Measurements from ENCODE around the gene MEF2A. TPM values are rescaled to one million over a fixed set of nuclear protein-coding genes. Genes with fewer than 3 reads are reported as not detected.

The MEF2A gene
- total RNA-seq, 1 donor from 2014 or later: 61.9 TPM

DNA sequence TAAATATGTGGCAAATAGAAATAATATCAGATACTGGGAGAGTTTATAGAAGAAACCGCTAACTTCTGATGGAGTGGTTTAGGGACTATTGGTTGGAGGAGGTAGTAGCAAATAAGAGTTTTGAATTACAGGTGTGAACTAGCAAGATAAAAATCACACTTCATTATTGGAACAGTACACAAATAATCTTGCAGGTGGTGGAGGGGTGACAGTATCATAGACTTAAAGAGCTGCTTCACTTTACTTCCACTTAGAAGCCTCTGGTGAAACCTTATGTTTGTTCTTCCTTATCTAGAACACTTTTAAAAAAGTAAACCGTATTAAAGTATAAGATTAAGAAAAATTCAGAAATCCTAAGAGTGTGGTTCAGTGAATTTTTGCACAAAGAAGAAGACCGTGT, 69.4 kb downstream of the MEF2A start:
- H3K9me3 ChIP-seq (ENCODE audit: low read depth): no peaks in the 10 kb centered on the region
- Mint-ChIP-seq H3K4me1 (no peaks in the 10 kb centered on the region), H3K36me3 (peaks cover 53% of the 10 kb centered on the region), H3K27ac (no peak overlapping the region), H3K27me3 (ENCODE audit: insufficient read depth, low read depth) (no peaks in the 10 kb centered on the region), H3K4me3 (no peak overlapping the region), H3K9me3 (peaks cover 35% of the 10 kb centered on the region)
- H3K27me3 ChIP-seq: no peaks in the 10 kb centered on the region
- no peak overlapping the region for H3K9ac ChIP-seq
- no peaks in the 10 kb centered on the region for H4K20me1 ChIP-seq (ENCODE audit: low read depth)
- H3K36me3 ChIP-seq: peaks cover 3% of the 10 kb centered on the region
- H2AFZ ChIP-seq (replicated peaks): no peak overlapping the region
- H3K4me3 ChIP-seq: no peak overlapping the region
- no peak overlapping the region for H3K27ac ChIP-seq
- H3K79me2 ChIP-seq (ENCODE audit: low read depth): peaks cover 47% of the 10 kb centered on the region
- H3K4me1 ChIP-seq: no peaks in the 10 kb centered on the region
- no peak for DNase-seq (ENCODE audit: low spot score)
- no peak overlapping the region for H3K4me2 ChIP-seq
- TF ChIP-seq EZH2phosphoT487 (IDR thresholded peaks at IDR 0.05) (no peak), EZH2 (IDR thresholded peaks at IDR 0.05) (no peak)
- TF ChIP-seq, protein P1, sequence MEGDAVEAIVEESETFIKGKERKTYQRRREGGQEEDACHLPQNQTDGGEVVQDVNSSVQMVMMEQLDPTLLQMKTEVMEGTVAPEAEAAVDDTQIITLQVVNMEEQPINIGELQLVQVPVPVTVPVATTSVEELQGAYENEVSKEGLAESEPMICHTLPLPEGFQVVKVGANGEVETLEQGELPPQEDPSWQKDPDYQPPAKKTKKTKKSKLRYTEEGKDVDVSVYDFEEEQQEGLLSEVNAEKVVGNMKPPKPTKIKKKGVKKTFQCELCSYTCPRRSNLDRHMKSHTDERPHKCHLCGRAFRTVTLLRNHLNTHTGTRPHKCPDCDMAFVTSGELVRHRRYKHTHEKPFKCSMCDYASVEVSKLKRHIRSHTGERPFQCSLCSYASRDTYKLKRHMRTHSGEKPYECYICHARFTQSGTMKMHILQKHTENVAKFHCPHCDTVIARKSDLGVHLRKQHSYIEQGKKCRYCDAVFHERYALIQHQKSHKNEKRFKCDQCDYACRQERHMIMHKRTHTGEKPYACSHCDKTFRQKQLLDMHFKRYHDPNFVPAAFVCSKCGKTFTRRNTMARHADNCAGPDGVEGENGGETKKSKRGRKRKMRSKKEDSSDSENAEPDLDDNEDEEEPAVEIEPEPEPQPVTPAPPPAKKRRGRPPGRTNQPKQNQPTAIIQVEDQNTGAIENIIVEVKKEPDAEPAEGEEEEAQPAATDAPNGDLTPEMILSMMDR (IDR thresholded peaks at IDR 0.05): no peak
- no peaks in the 10 kb centered on the region for H3F3A ChIP-seq (ENCODE audit: low read depth)

DNA sequence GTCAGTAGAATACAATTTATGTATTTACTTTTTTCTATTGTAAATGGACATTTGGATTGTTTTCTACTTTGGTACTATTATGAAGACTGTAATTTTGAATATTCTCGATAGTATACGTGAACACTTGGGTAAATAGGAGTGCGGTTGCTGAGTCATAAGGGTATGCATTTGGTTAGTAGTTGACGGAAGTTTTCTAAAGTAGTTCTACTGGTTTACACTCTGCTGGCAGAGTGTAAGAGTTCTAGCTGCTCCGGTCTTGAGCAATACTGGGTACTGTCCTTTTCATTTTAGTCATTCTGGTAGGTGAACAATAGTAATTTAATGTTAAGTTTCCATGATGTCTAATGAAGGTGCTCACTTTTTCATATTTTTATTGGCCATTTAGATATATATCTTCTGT, 70.0 kb downstream of the MEF2A start:
- TF ChIP-seq EZH2phosphoT487 (IDR thresholded peaks at IDR 0.05): no peak
- TF ChIP-seq, protein P1 (IDR thresholded peaks at IDR 0.05): no peak
- no peak for TF ChIP-seq EZH2 (IDR thresholded peaks at IDR 0.05)
- H2AFZ ChIP-seq (replicated peaks): no peak overlapping the region
- no peak overlapping the region for H3K9ac ChIP-seq
- no peak overlapping the region for H3K4me3 Mint-ChIP-seq
- peaks cover 52% of the 10 kb centered on the region for H3K36me3 Mint-ChIP-seq
- H3K4me2 ChIP-seq: no peak overlapping the region
- peaks cover 31% of the 10 kb centered on the region for H3K9me3 Mint-ChIP-seq
- H3K4me1 ChIP-seq: no peaks in the 10 kb centered on the region
- no peak for DNase-seq (ENCODE audit: low spot score)
- peaks cover 41% of the 10 kb centered on the region for H3K79me2 ChIP-seq (ENCODE audit: low read depth)
- no peaks in the 10 kb centered on the region for H3K4me1 Mint-ChIP-seq
- H3K36me3 ChIP-seq: peaks cover 3% of the 10 kb centered on the region
- H3K9me3 ChIP-seq (ENCODE audit: low read depth): no peaks in the 10 kb centered on the region
- no peaks in the 10 kb centered on the region for H3F3A ChIP-seq (ENCODE audit: low read depth)
- H3K4me3 ChIP-seq: no peak overlapping the region
- H3K27ac ChIP-seq: no peak overlapping the region
- no peaks in the 10 kb centered on the region for H4K20me1 ChIP-seq (ENCODE audit: low read depth)
- H3K27me3 Mint-ChIP-seq (ENCODE audit: insufficient read depth, low read depth): no peaks in the 10 kb centered on the region
- H3K27ac Mint-ChIP-seq: no peak overlapping the region
- no peaks in the 10 kb centered on the region for H3K27me3 ChIP-seq

DNA sequence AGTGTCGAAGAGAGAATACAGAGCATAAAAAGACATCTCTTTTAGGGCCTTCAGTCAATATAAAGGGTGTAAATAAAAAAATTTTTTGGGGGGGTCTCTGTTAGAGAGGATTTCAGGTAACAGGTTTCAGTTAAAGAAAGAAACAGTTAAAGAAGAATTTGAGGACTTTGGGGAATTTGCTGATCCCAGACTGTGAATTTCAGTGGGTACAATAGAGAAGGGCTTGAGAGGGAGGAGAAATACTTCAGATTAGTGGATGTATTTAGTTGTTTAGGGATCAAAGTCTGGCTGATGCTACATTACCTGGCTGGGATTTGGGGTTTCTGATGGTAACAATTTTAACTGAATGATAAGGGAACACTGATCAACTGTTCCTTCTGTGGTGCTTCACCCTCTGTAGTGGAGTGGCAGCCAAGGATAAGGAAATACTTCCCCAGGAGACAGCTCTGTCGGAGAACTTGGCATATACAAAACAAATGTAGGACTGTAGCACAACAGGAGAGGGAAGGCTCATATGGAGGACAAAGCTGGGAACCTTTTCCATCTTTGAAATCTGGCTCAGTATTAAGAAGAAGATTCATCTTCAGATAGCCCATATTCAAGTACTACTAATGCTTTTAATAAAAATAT, 79.2 kb downstream of the MEF2A start:
- Histone ChIP-seq H3K4me1 (no peaks in the 10 kb centered on the region), H3K4me3 (no peak overlapping the region), H3K9me3 (ENCODE audit: low read depth) (peaks cover 7% of the 10 kb centered on the region), H4K20me1 (ENCODE audit: low read depth) (no peaks in the 10 kb centered on the region), H3K27ac (no peak overlapping the region), H3K4me2 (no peak overlapping the region), H3F3A (ENCODE audit: low read depth) (no peaks in the 10 kb centered on the region), H2AFZ (replicated peaks) (no peak overlapping the region), H3K36me3 (peaks cover 16% of the 10 kb centered on the region), H3K27me3 (no peaks in the 10 kb centered on the region), H3K9ac (no peak overlapping the region), H3K79me2 (ENCODE audit: low read depth) (peaks cover 2% of the 10 kb centered on the region)
- H3K9me3 Mint-ChIP-seq: peaks cover 13% of the 10 kb centered on the region
- no peak for DNase-seq (ENCODE audit: low spot score)
- H3K27me3 Mint-ChIP-seq (ENCODE audit: insufficient read depth, low read depth): no peaks in the 10 kb centered on the region
- H3K4me3 Mint-ChIP-seq: no peak overlapping the region
- no peak for TF ChIP-seq EZH2 (IDR thresholded peaks at IDR 0.05)
- TF ChIP-seq, protein P1 (IDR thresholded peaks at IDR 0.05): no peak
- no peak for TF ChIP-seq EZH2phosphoT487 (IDR thresholded peaks at IDR 0.05)
- H3K4me1 Mint-ChIP-seq: no peaks in the 10 kb centered on the region
- H3K36me3 Mint-ChIP-seq: peaks cover 53% of the 10 kb centered on the region
- H3K27ac Mint-ChIP-seq: no peak overlapping the region
